Uterus (tissue), 4 donors: ENCODE data around the gene MUC2. TPM values are rescaled to one million over a fixed set of nuclear protein-coding genes. Genes with fewer than 3 reads are reported as not detected.
A peak's percentile ranks its signal among the peaks of the same experiment; 100 is the strongest.

Source experiments
- DNase-seq, 2 donors: peaks; one replicate each; pipeline ENCODE4 v3.0.0-alpha.2; 2019 to 2020
- H3K27ac ChIP-seq, 2 donors: fragments of 200-600 bp; sonication (generic); 1 replicate in 1 of 2; 2 replicates in 1 of 2; pipeline ENCODE4 v1.5.1; 2016 to 2018
- H3K27me3 ChIP-seq, 2 donors: fragments of 200-600 bp; sonication (generic); one replicate each; pipeline ENCODE4 v1.5.1; 2018 to 2019; ENCODE audit warnings: control low read depth in 1 of 2
- H3K36me3 ChIP-seq, 2 donors: fragments of 200-600 bp; sonication (generic); one replicate each; pipeline ENCODE4 v1.5.1; 2019; ENCODE audit warnings: control low read depth in 1 of 2
- H3K4me1 ChIP-seq, 2 donors: fragments of 200-600 bp; sonication (generic); one replicate each; pipeline ENCODE4 v1.5.1; 2018 to 2019; ENCODE audit warnings: control low read depth in 1 of 2
- H3K4me3 ChIP-seq, 2 donors: fragments of 200-600 bp; sonication (generic); 1 replicate in 1 of 2; 2 replicates in 1 of 2; pipeline ENCODE4 v1.5.1; 2018 to 2019; ENCODE audit warnings: mild to moderate bottlenecking in 1 of 2
- H3K9me3 ChIP-seq, 2 donors: fragments of 200-600 bp; sonication (generic); one replicate each; pipeline ENCODE4 v1.5.1; 2019; ENCODE audit warnings: control low read depth in 1 of 2
- POLR2A ChIP-seq, 2 donors: fragments of 450-650 bp; IDR thresholded peaks; one replicate each; pipeline ENCODE4 v1.6.1; 2016; ENCODE audit warnings: antibody characterized with exemption in 2 of 2, mild to moderate bottlenecking in 1 of 2, moderate library complexity in 1 of 2
- intact Hi-C: fragments of 100-400 bp; cut with DNase I; formaldehyde crosslinking; loops from one replicate; pipeline ENCODE4 v1.15.1; 2023; ENCODE audit warnings: low total_unique reads
- total RNA-seq, 4 donors: library from RNA; depleted of rRNA in 3 of 4; stranded (reverse); fragments of >200 nt in 3 of 4; gene quantifications; one replicate each; pipeline versions ENCODE4 v1.1.0 to v1.2.4, GENCODE V29; 2014 to 2023
- TF ChIP-seq, protein P1 (sequence below), 4 experiments: fragments of 200-600 bp in 2 of 4; fragments of 450-650 bp in 2 of 4; sonication (generic) in 2 of 4; IDR thresholded peaks; one replicate each; pipeline ENCODE4 v1.5.1; 2016 to 2019; ENCODE audit warnings: antibody characterized with exemption in 4 of 4, mild to moderate bottlenecking in 2 of 4, moderate library complexity in 1 of 4
- donor health status: DM: yes; HTN: yes; CAD: no.

Gene MUC2
- total RNA-seq, 4 donors from 2014 or later: 0.06 to 1.8 (median 0.26) TPM; not detected in 1

DNA sequence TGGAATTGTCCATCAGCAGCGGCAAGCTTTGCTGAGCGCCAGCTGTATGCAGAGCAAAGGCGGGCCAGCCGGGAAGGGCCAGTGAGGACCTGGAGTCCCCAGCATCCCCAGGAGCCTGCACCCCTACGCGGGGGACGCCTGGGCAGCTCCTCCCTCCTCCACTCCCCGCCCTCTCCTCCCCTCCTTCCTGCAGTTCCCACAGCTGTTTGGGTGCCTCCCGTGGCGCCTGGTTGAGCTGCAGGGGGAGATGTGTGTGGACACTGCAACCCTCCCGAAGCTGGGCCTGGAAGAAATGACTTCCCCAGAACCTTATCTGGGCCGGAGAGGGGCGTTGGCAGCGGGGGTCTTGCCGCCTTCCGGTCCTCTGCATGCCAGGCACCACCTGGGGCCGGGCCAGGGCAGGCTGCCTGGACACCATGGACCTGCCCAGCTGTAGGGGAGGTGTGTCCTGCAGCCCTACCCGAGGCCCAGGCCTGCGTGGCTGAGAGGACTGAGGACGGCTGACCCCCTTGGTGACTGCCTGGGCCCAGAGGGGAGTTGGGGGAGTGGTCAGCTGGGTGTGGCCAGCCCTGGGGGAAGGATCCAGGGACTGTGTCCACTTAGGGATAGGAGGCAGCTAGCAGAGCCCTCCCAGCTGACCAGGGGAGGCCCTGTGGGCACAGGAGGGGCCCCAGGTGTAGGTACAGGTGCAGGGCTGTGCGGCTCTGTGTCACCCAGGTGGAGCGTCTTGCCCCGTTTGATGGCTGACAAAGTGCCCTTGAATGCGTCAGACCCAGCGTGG, 21.4 kb upstream of the MUC2 start:
- intact Hi-C loops: no loop called here
- Histone ChIP-seq H3K27me3 (peaks cover 0 to 9% of the 10 kb centered on the region in 2 donors), H3K4me1 (no peaks in the 10 kb centered on the region), H3K4me3 (no peak overlapping the region), H3K36me3 (no peaks in the 10 kb centered on the region), H3K27ac (no peak overlapping the region), H3K9me3 (no peaks in the 10 kb centered on the region)
- DNase-seq: no peak
- TF ChIP-seq, protein P1, sequence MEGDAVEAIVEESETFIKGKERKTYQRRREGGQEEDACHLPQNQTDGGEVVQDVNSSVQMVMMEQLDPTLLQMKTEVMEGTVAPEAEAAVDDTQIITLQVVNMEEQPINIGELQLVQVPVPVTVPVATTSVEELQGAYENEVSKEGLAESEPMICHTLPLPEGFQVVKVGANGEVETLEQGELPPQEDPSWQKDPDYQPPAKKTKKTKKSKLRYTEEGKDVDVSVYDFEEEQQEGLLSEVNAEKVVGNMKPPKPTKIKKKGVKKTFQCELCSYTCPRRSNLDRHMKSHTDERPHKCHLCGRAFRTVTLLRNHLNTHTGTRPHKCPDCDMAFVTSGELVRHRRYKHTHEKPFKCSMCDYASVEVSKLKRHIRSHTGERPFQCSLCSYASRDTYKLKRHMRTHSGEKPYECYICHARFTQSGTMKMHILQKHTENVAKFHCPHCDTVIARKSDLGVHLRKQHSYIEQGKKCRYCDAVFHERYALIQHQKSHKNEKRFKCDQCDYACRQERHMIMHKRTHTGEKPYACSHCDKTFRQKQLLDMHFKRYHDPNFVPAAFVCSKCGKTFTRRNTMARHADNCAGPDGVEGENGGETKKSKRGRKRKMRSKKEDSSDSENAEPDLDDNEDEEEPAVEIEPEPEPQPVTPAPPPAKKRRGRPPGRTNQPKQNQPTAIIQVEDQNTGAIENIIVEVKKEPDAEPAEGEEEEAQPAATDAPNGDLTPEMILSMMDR (IDR thresholded peaks at IDR 0.05): no peak
- TF ChIP-seq POLR2A (IDR thresholded peaks at IDR 0.05): no peak

GRCh38 chr11:1054143-1055108, 20.2 kb upstream of the MUC2 start:
- intact Hi-C loops: no loop called here

GRCh38 chr11:1055109-1055703, 19.5 kb upstream of the MUC2 start:
- Histone ChIP-seq H3K4me3 (no peak overlapping the region), H3K36me3 (no peaks in the 10 kb centered on the region), H3K27ac (no peak overlapping the region), H3K9me3 (no peaks in the 10 kb centered on the region), H3K27me3 (peaks cover 0 to 9% of the 10 kb centered on the region in 2 donors), H3K4me1 (no peaks in the 10 kb centered on the region)
- TF ChIP-seq POLR2A (IDR thresholded peaks at IDR 0.05): no peak
- TF ChIP-seq, protein P1 (IDR thresholded peaks at IDR 0.05): no peak
- DNase-seq: peak in 1 of 2 donors; percentile 4
- intact Hi-C loops: no loop called here

More at GRCh38 chr11:1054143-1055108, 20.2 kb upstream of the MUC2 start:
- Histone ChIP-seq H3K27ac (no peak overlapping the region), H3K27me3 (peaks cover 0 to 9% of the 10 kb centered on the region in 2 donors), H3K9me3 (no peaks in the 10 kb centered on the region), H3K4me3 (no peak overlapping the region), H3K4me1 (no peaks in the 10 kb centered on the region), H3K36me3 (no peaks in the 10 kb centered on the region)
- peak in 1 of 2 donors; percentile 9 for DNase-seq
- no peak for TF ChIP-seq POLR2A (IDR thresholded peaks at IDR 0.05)
- TF ChIP-seq, protein P1 (IDR thresholded peaks at IDR 0.05): no peak

DNA sequence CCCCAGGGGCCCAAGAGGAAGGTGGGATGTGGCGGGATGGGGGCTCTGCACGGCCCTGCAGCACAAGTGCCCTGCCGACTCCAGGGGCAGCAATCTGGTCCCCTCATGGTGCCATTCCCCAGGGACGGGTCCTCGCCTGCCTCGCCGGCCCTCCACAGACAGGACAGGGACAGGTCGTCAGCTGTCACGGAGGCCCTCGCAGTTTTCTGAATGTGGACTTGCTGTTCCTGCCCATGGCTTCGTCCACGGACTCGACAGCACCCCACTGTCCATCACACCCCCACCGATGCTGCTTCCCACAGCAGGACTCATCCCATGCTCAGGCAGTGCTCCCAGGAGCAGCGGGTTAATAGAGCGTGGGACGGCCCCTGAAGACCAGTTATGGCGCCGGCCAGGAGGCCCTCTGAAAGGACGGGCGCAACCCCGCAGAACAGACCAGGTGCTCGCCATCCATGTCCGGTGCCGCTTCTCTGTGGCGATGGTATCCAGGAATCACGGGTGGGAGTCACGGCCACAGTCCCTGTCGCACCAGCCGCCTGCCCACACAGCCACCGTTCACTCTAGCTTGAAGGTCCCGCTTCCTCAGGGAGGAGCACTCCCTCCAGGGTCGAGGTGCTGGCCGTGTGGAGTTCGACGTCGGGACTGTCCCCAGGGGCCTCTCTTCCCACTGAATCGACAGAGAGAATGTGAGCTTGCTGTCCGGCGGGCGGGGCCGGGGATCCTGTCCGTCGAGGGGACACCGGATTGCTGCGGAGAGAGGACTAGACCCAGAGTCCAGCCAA, 18.5 kb upstream of the MUC2 start:
- H3K4me1 ChIP-seq: no peaks in the 10 kb centered on the region
- H3K36me3 ChIP-seq: no peaks in the 10 kb centered on the region
- no peak for DNase-seq
- H3K4me3 ChIP-seq: no peak overlapping the region
- H3K9me3 ChIP-seq: no peaks in the 10 kb centered on the region
- H3K27ac ChIP-seq: no peak overlapping the region
- TF ChIP-seq, protein P1 (IDR thresholded peaks at IDR 0.05): no peak
- no peak for TF ChIP-seq POLR2A (IDR thresholded peaks at IDR 0.05)
- intact Hi-C loops: no loop called here
- H3K27me3 ChIP-seq: peaks cover 0 to 9% of the 10 kb centered on the region in 2 donors
